ENCODE measurements around the gene SLC1A2. TPM values are rescaled to one million over a fixed set of nuclear protein-coding genes. Genes with fewer than 3 reads are reported as not detected.
"Not testable (repeated sequence)": the region's sequence is repeated elsewhere in the genome, so short reads cannot be mapped to it uniquely, and the experiment has no call there.

The SLC1A2 gene
- total RNA-seq, 1 experiment from 2014 or later: 0.50 TPM

DNA sequence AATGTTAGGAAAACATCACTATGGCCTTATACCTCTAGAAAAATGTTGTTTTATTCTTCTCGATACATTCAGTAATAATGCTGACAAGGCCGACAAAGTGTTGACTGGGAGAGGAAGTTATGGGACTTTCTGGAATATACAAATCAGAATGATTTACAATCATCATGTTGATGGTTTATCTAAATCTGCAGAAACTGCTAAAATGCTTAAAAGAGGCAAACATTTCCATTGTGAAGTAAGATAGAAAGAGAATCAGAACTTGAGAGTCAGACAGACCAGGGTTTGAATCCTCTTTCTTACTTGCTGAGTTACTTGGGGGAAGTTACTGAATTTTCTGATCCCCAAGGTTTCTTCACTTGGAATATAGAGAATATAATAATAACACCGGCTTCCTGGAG is 191.0 kb downstream of the SLC1A2 start (continued):
- TF ChIP-seq ETV6 (CRISPR knock-in tag; IDR thresholded peaks at IDR 0.05) (no peak), ZNF138 (CRISPR knock-in tag; conservative IDR thresholded peaks at IDR 0.05) (no peak), NR1H2 (CRISPR knock-in tag; IDR thresholded peaks at IDR 0.05) (no peak), GRHL2 (CRISPR knock-in tag; IDR thresholded peaks at IDR 0.05; ENCODE audit: insufficient replicate concordance, severe bottlenecking) (no peak), MYBL2 (CRISPR knock-in tag; IDR thresholded peaks at IDR 0.05) (no peak), JAZF1 (CRISPR knock-in tag; IDR thresholded peaks at IDR 0.05) (no peak), ZBTB21 (CRISPR knock-in tag; IDR thresholded peaks at IDR 0.05; ENCODE audit: borderline replicate concordance) (no peak)

DNA sequence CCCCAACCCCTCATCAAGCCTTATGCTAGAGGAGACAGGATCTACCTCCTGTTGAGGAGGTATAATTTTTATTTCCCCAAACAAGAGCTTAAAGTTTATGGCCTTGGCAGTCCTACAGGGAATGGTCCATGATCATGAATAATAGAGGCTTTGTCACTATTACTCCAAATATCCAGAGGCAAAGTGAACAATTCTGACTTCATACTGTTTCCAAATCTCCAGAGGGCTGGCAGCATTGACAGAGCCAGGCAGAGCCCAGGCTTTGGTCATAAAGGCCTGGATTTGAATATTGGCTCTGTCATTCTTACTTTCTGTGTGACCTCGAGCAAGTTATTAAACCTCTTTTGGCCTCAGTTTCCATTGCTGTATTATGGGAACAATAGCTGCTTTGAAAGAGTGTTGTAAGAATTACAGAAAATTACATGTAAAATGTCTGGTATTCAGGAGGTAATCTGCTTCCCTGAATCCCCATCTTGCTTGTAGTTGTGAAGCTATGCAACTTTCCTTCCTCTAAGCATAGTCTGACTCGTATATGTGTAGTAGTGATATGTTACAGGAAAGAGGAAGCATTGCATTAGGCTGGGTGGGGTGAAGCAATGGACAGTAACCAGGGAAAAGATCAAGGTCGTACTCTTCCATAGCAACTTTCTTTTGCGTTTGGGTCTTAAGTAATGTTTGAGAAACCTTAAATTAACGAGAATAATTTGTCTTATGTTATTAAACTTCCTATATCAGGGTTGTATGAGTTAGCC is 191.6 kb downstream of the SLC1A2 start:
- Mint-ChIP-seq H3K4me1 (no peaks in the 10 kb centered on the region), H3K27ac (no peak overlapping the region), H3K36me3 (no peaks in the 10 kb centered on the region), H3K27me3 (ENCODE audit: low read depth) (no peaks in the 10 kb centered on the region; the same call in 1 of the 2 replicates), H3K9me3 (no peaks in the 10 kb centered on the region), H3K4me3 (no peak overlapping the region)
- DNase-seq (ENCODE audit: low spot score): no peak
- ChIA-PET POLR2A (no interaction called here), CTCF (no interaction called here)
- no peak for ATAC-seq
- TF ChIP-seq MYBL2 (CRISPR knock-in tag; IDR thresholded peaks at IDR 0.05) (no peak), NFATC4 (CRISPR knock-in tag; IDR thresholded peaks at IDR 0.05) (no peak), ZBTB21 (CRISPR knock-in tag; IDR thresholded peaks at IDR 0.05; ENCODE audit: borderline replicate concordance) (no peak)

DNA sequence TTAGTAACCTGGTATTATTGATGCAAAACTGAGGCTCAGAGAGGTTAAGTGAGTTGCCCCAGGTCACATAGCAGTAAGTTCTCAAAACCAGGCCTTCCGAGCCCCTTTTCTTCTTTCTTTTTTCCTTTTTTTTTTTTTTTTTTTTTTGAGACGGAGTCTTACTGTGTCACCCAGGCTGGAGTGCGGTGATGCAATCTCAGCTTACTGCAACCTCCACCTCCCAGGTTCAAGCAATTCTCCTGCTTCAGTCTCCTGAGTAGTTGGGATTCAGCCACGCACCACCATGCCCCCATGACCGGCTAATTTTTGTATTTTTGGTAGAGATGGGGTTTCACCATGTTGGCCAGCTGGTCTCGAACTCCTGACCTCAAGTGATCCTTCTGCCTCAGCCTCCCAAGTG is 192.6 kb downstream of the SLC1A2 start:
- H3K36me3 Mint-ChIP-seq; CTCF ChIA-PET; DNase-seq (ENCODE audit: low spot score); H3K27ac Mint-ChIP-seq; H3K27me3 Mint-ChIP-seq (ENCODE audit: low read depth); H3K9me3 Mint-ChIP-seq; H3K4me3 Mint-ChIP-seq; POLR2A ChIA-PET; H3K4me1 Mint-ChIP-seq; ATAC-seq: not testable (repeated sequence)

DNA sequence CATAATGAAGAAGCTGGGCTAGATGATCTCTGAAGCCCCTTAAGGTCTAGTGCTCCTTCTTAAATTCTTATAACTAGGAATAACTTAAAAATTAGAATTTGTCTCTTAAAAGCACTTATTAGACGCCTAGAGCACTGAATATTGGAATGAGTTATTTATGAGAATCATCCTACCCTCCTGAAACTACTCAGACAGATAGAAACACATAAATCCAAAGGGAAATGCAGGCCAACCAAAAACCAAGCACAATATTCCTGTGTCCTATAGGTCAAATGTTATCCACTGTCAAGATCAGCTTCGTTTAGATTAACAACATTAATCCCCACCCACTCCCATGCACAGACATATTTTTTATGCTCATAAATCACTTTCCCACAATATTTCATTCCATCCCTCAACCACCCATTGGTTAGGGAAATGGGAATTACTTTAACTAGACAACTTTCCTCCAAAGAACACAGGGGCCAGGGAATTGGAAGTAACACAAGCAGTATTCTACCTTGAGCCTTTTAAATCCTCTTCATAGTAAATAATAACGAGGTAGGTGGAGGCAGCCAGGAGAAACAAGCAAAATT is 193.3 kb downstream of the SLC1A2 start:
- H3K36me3 Mint-ChIP-seq: no peaks in the 10 kb centered on the region

DNA sequence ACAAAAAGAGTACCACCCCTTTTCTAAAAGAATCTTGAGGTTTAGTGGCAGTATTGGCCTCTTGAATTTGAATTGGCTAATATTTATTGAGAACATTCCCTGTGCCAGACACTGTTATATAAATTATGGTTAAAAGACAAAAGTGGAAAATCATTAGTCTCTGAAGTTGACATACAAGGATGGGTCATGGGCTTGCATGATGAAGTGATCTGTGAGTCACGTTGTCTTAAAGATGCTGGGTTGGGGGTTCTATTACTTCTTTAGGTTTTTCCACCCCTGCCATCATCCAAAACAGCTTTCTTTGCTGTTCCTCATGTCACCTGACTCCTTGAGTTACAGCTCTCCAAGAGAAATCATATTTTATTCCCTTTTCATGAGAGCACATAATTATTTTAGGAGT is 195.4 kb downstream of the SLC1A2 start:
- H3K4me3 Mint-ChIP-seq: no peak overlapping the region
- no peaks in the 10 kb centered on the region for H3K9me3 Mint-ChIP-seq
- H3K4me1 Mint-ChIP-seq: no peaks in the 10 kb centered on the region
- H3K27me3 Mint-ChIP-seq (ENCODE audit: low read depth): no peaks in the 10 kb centered on the region
- H3K36me3 Mint-ChIP-seq: no peaks in the 10 kb centered on the region
- POLR2A ChIA-PET: no interaction called here
- DNase-seq (ENCODE audit: low spot score) (no peak), ATAC-seq (no peak)
- CTCF ChIA-PET: no interaction called here
- H3K27ac Mint-ChIP-seq: no peak overlapping the region
- no peak for TF ChIP-seq GTF2I (CRISPR knock-in tag; conservative IDR thresholded peaks at IDR 0.05)
- no peak for TF ChIP-seq JAZF1 (CRISPR knock-in tag; IDR thresholded peaks at IDR 0.05)
- TF ChIP-seq EMX1 (CRISPR knock-in tag; IDR thresholded peaks at IDR 0.05): no peak
- no peak for TF ChIP-seq MXD4 (CRISPR knock-in tag; IDR thresholded peaks at IDR 0.05; ENCODE audit: borderline replicate concordance)
- no peak for TF ChIP-seq CBFB (CRISPR knock-in tag; IDR thresholded peaks at IDR 0.05; ENCODE audit: low read depth)
- TF ChIP-seq, protein P1, sequence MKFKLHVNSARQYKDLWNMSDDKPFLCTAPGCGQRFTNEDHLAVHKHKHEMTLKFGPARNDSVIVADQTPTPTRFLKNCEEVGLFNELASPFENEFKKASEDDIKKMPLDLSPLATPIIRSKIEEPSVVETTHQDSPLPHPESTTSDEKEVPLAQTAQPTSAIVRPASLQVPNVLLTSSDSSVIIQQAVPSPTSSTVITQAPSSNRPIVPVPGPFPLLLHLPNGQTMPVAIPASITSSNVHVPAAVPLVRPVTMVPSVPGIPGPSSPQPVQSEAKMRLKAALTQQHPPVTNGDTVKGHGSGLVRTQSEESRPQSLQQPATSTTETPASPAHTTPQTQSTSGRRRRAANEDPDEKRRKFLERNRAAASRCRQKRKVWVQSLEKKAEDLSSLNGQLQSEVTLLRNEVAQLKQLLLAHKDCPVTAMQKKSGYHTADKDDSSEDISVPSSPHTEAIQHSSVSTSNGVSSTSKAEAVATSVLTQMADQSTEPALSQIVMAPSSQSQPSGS (CRISPR knock-in tag; IDR thresholded peaks at IDR 0.05; ENCODE audit: borderline replicate concordance, low read depth): no peak
- TF ChIP-seq, protein P2, sequence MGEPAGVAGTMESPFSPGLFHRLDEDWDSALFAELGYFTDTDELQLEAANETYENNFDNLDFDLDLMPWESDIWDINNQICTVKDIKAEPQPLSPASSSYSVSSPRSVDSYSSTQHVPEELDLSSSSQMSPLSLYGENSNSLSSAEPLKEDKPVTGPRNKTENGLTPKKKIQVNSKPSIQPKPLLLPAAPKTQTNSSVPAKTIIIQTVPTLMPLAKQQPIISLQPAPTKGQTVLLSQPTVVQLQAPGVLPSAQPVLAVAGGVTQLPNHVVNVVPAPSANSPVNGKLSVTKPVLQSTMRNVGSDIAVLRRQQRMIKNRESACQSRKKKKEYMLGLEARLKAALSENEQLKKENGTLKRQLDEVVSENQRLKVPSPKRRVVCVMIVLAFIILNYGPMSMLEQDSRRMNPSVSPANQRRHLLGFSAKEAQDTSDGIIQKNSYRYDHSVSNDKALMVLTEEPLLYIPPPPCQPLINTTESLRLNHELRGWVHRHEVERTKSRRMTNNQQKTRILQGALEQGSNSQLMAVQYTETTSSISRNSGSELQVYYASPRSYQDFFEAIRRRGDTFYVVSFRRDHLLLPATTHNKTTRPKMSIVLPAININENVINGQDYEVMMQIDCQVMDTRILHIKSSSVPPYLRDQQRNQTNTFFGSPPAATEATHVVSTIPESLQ (CRISPR knock-in tag; IDR thresholded peaks at IDR 0.05): no peak
- TF ChIP-seq, protein P3, sequence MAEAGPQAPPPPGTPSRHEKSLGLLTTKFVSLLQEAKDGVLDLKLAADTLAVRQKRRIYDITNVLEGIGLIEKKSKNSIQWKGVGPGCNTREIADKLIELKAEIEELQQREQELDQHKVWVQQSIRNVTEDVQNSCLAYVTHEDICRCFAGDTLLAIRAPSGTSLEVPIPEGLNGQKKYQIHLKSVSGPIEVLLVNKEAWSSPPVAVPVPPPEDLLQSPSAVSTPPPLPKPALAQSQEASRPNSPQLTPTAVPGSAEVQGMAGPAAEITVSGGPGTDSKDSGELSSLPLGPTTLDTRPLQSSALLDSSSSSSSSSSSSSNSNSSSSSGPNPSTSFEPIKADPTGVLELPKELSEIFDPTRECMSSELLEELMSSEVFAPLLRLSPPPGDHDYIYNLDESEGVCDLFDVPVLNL (CRISPR knock-in tag; IDR thresholded peaks at IDR 0.05; ENCODE audit: borderline replicate concordance, low read depth): no peak

More for the DNA sequence above, 193.3 kb downstream of the SLC1A2 start:
- DNase-seq (ENCODE audit: low spot score): no peak
- Mint-ChIP-seq H3K27ac (no peak overlapping the region), H3K4me1 (no peaks in the 10 kb centered on the region), H3K4me3 (no peak overlapping the region), H3K9me3 (no peaks in the 10 kb centered on the region), H3K27me3 (ENCODE audit: low read depth) (no peaks in the 10 kb centered on the region)
- CTCF ChIA-PET: no interaction called here
- POLR2A ChIA-PET: no interaction called here
- ATAC-seq: no peak
- TF ChIP-seq, protein P4, sequence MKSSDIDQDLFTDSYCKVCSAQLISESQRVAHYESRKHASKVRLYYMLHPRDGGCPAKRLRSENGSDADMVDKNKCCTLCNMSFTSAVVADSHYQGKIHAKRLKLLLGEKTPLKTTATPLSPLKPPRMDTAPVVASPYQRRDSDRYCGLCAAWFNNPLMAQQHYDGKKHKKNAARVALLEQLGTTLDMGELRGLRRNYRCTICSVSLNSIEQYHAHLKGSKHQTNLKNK (CRISPR knock-in tag; IDR thresholded peaks at IDR 0.05): no peak
- TF ChIP-seq, protein P2 (CRISPR knock-in tag; IDR thresholded peaks at IDR 0.05): no peak
- TF ChIP-seq ATF1 (CRISPR knock-in tag; IDR thresholded peaks at IDR 0.05): no peak
- no peak for TF ChIP-seq ELF4 (CRISPR knock-in tag; IDR thresholded peaks at IDR 0.05; ENCODE audit: low read depth)
